ENCODE measurements around the gene C1QTNF5. TPM values are rescaled to one million over a fixed set of nuclear protein-coding genes. Genes with fewer than 3 reads are reported as not detected.
A peak's percentile ranks its signal among the peaks of the same experiment; 100 is the strongest.

C1QTNF5 gene
- total RNA-seq, 1 experiment from 2014 or later, result not detected

- POLR2A ChIA-PET, result interaction anchor here (3.5 to 10.6 kb wide), 2 partner anchors 10 to 14 kb away, joined by 39 to 85 read pairs; no protein-coding TSS in a partner anchor
Observed at GRCh38 chr11:119371067-119371601, 30.5 kb upstream of the C1QTNF5 start.

GRCh38 chr11:119370486-119371046 is 29.9 kb upstream of the C1QTNF5 start:
- H3K27ac Mint-ChIP-seq (ENCODE audit: low read depth, unreplicated experiment), result peak overlapping the region; percentile 42

More at GRCh38 chr11:119371067-119371601, 30.5 kb upstream of the C1QTNF5 start:
- CTCF ChIA-PET, result interaction anchor here (0.6 to 19.9 kb wide), 13 partner anchors 12 to 745 kb away, joined by 3 to 415 read pairs (median 4); partner anchors contain the start of genes C1QTNF5 and USP2
- BruUV-seq (replicated peaks), result no TSS peak
- no peaks in the 10 kb centered on the region for H3K9me3 Mint-ChIP-seq (ENCODE audit: unreplicated experiment)
- peaks cover 64% of the 10 kb centered on the region for H3K4me1 Mint-ChIP-seq (ENCODE audit: insufficient read depth, unreplicated experiment)
- no peak for DNase-seq (ENCODE audit: unreplicated experiment)
- no peaks in the 10 kb centered on the region for H3K27me3 Mint-ChIP-seq (ENCODE audit: insufficient read depth, unreplicated experiment)
- H3K4me3 Mint-ChIP-seq (ENCODE audit: unreplicated experiment), result no peak overlapping the region
- intact Hi-C loops (cut with micrococcal nuclease), result loop anchor here (1.0 kb wide), 1 partner anchor 10 kb away; no protein-coding TSS in a partner anchor
- TF ChIP-seq CTCF (IDR thresholded peaks at IDR 0.05; ENCODE audit: unreplicated experiment), result no peak
- peaks cover 4% of the 10 kb centered on the region for H3K36me3 Mint-ChIP-seq (ENCODE audit: insufficient read depth, unreplicated experiment)
- H3K27ac Mint-ChIP-seq (ENCODE audit: low read depth, unreplicated experiment), result peak overlapping the region; percentile 42

GRCh38 chr11:119369132-119369925 is 28.6 kb upstream of the C1QTNF5 start:
- TF ChIP-seq CTCF (IDR thresholded peaks at IDR 0.05; ENCODE audit: unreplicated experiment), result no peak
- POLR2A ChIA-PET, result interaction anchor here (0.6 to 10.6 kb wide), 8 partner anchors 8 to 754 kb away, joined by 3 to 85 read pairs (median 5); no protein-coding TSS in a partner anchor
- Mint-ChIP-seq H3K27ac (ENCODE audit: low read depth, unreplicated experiment) (peak overlapping the region; percentile 73), H3K4me3 (ENCODE audit: unreplicated experiment) (peak overlapping the region; percentile 54), H3K9me3 (ENCODE audit: unreplicated experiment) (no peaks in the 10 kb centered on the region), H3K27me3 (ENCODE audit: insufficient read depth, unreplicated experiment) (no peaks in the 10 kb centered on the region), H3K36me3 (ENCODE audit: insufficient read depth, unreplicated experiment) (peaks cover 4% of the 10 kb centered on the region), H3K4me1 (ENCODE audit: insufficient read depth, unreplicated experiment) (peaks cover 71% of the 10 kb centered on the region)
- DNase-seq (ENCODE audit: unreplicated experiment), result no peak
- intact Hi-C loops (cut with micrococcal nuclease), result no loop called here
- CTCF ChIA-PET, result interaction anchor here (0.6 to 19.9 kb wide), 10 partner anchors 10 to 105 kb away, joined by 3 to 415 read pairs (median 8); partner anchors contain the start of gene USP2
- BruUV-seq (replicated peaks), result no TSS peak

More at GRCh38 chr11:119370486-119371046, 29.9 kb upstream of the C1QTNF5 start:
- no peak for TF ChIP-seq CTCF (IDR thresholded peaks at IDR 0.05; ENCODE audit: unreplicated experiment)
- POLR2A ChIA-PET, result interaction anchor here (0.6 to 10.6 kb wide), 4 partner anchors 9 to 336 kb away, joined by 3 to 85 read pairs (median 22); no protein-coding TSS in a partner anchor
- CTCF ChIA-PET, result interaction anchor here (0.6 to 19.9 kb wide), 12 partner anchors 11 to 745 kb away, joined by 3 to 415 read pairs (median 4); partner anchors contain the start of genes C1QTNF5 and USP2
- DNase-seq (ENCODE audit: unreplicated experiment), result no peak
- Mint-ChIP-seq H3K36me3 (ENCODE audit: insufficient read depth, unreplicated experiment) (peaks cover 4% of the 10 kb centered on the region), H3K27me3 (ENCODE audit: insufficient read depth, unreplicated experiment) (no peaks in the 10 kb centered on the region), H3K4me1 (ENCODE audit: insufficient read depth, unreplicated experiment) (peaks cover 60% of the 10 kb centered on the region), H3K9me3 (ENCODE audit: unreplicated experiment) (no peaks in the 10 kb centered on the region), H3K4me3 (ENCODE audit: unreplicated experiment) (no peak overlapping the region)
- intact Hi-C loops (cut with micrococcal nuclease), result loop anchor here (1.0 kb wide), 1 partner anchor 9 kb away; no protein-coding TSS in a partner anchor
- BruUV-seq (replicated peaks), result no TSS peak

All from MCF 10A (cell line).